Pulmonary artery endothelial cell (primary cell): ENCODE results near the gene AFF2. TPM values are rescaled to one million over a fixed set of nuclear protein-coding genes. Genes with fewer than 3 reads are reported as not detected.

Experiments
- DNase-seq: peaks from one replicate; pipeline ENCODE4 v3.0.0-alpha.2; 2011; ENCODE audit warnings: low read depth, low spot score
- total RNA-seq: library from RNA; depleted of rRNA; stranded (reverse); fragments of >200 nt; gene quantifications from 2 replicates; pipeline ENCODE4 v1.2.3, GENCODE V29; 2014

AFF2 gene
- total RNA-seq, 1 donor from 2014 or later: 0.26 TPM

DNA sequence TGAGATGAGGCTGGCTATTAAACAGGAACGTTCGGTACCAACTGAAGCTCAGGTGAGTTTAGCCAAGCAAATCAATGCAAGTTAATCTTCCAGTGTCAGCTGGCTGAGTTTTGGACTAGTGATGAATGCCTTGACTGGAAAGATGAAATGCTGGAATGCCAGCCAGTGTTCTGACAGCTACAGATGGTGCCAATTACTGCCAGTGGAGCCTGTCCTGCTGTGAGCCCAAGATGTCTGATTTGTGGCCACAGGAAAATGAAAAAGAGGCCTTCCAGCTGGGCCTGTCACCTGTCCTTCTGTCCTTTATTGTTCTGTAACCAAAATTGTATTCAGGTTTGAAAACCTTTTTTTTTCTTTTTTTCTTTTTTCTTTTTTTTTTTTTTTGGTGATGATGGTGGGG is 223.1 kb downstream of the AFF2 start:
- no peak for DNase-seq

GRCh38 chrX:148728901-148729300 is 228.5 kb downstream of the AFF2 start:
- DNase-seq: no peak

- DNase-seq: no peak
These were observed 232.3 kb downstream of the AFF2 start for GRCh38 chrX:148732743-148733142.

- DNase-seq: no peak
These were observed 241.0 kb downstream of the AFF2 start for GRCh38 chrX:148741441-148741840.

DNA sequence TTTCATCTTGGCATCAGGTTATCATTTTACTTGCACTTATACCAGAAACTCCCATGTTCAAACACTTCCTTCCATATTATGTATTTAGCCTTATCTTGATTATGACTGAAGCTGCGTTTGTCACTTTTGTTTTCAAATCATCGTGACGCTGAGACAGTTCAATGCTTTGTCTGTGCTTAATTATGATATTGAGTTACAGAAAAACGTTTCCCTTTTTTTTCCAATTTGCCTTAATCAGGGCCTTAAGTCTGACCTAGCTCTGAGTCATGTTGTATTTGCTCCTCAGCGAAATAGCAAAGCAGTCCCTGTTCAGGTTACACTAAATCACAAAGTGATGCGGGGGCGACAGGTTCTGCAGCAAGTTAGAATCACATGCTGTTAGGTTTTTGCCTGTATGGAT is 254.7 kb downstream of the AFF2 start:
- no peak for DNase-seq

GRCh38 chrX:148763896-148764295 is 263.5 kb downstream of the AFF2 start:
- no peak for DNase-seq

DNA sequence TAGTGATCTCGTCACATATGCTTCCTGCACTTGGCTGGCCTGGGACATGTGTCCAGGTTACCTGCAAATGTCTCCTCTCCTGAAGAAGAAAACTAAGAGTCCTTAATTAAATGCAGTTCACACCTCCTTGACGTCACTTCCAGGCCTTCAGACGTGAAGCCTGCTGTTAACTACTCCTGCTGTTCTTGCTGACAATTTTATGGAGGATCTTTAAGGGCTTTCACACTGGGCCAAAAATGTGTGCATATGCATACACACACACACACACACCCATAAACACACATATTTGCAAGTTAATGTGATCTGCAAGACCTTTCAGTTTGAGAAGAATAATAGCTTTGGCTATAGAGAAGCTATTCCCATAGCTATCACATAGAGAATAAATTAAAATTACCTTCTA is 267.9 kb downstream of the AFF2 start:
- no peak for DNase-seq

GRCh38 chrX:148771440-148771839 is 271.0 kb downstream of the AFF2 start:
- DNase-seq: no peak

DNA sequence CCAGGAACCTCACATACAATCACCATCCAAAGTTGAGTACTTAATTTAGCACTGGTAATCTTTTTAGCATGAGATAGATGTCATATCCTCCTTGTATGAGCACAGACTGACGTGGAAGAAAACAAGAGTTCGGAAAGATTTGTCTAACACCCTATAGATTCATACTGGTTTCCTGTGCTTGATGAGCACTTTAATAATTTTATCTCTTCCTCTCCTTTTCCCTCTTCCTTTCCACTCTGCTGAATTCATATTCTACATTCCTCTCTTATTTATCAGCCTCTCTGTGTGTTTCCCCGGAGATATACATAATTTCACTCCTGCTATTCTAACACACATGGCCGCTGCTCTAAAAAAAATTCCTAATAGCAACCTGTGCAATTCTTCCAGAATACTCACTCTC is 273.9 kb downstream of the AFF2 start:
- DNase-seq: no peak

DNA sequence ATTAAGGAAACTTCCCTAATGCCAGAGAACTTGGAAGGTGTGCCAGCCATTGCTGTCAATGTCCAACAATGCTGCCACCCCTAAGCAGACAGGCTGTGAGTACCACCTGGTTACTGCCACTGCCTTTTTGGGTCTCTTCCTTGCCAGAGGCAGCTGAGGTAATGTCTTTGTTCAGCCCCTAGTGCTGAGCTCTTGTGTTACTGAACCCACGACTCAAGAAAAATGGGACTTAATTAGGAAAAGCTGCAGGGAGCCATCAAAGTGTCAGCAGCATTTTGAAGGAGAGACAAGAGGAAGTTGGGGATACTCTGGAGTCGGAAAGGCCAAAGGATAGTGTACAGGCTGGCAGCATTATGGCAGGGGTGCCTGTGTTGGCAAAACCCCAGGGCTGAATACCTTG is 283.7 kb downstream of the AFF2 start:
- no peak for DNase-seq

DNA sequence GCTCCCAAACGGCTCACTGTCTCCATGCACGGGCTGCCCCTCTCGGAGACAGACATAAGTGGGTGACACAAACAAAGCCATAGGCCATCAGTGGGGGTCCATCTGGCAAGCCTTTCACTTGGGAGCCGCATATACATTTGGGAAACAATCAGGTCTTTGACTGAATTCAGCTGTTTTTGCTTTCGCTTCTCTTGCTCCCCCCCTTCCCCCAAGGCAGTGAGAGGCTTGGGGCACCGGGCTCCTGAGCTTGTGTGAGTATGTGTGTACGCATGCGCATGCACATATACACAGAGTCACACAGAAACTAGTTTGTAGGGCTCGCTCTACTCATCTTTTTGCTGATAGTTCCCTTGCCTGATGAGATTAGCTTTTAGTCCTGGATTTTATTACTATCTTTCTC is 284.4 kb downstream of the AFF2 start:
- DNase-seq: no peak

DNA sequence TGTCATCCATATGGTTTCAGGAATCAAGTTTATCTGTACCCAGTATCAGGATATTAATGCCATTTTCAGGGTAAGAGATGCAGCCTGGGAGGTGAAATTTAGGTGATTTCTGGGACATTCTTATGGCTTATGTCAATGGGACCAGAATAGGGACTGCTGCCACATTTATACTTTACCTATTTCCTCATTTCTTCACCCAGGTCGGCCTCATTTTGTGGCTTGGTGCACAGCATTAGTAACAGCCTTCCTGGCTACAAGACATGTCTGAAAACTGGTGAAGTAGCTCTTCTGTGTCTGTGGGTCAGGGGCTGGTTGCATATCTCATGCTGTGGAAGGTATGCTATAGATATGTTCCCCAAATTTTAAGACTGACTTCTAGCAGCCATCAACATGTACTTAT is 284.8 kb downstream of the AFF2 start:
- DNase-seq: no peak

DNA sequence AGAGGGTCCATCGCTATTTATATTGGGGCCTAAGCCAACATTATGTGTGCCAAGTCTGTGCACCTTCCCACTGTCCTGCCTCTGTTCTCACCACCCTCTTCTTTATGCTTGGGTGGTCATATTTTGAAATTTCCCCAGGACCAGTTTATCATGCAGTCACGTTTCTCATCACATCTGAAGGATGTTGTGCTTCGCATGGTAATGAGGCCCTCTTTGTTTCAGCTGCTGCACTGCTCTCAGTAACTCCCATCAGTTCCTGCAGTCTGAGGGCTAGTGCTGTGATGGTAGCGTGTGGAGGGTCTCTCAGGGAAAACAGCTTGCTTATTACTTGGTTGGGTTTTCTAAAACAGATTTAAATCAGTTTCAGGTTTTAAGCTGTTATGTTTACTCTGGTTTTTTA is 288.0 kb downstream of the AFF2 start:
- DNase-seq: no peak

GRCh38 chrX:148794350-148794749 is 293.9 kb downstream of the AFF2 start:
- DNase-seq: no peak

- DNase-seq: no peak
These were observed 304.4 kb downstream of the AFF2 start for GRCh38 chrX:148804579-148805355.

DNA sequence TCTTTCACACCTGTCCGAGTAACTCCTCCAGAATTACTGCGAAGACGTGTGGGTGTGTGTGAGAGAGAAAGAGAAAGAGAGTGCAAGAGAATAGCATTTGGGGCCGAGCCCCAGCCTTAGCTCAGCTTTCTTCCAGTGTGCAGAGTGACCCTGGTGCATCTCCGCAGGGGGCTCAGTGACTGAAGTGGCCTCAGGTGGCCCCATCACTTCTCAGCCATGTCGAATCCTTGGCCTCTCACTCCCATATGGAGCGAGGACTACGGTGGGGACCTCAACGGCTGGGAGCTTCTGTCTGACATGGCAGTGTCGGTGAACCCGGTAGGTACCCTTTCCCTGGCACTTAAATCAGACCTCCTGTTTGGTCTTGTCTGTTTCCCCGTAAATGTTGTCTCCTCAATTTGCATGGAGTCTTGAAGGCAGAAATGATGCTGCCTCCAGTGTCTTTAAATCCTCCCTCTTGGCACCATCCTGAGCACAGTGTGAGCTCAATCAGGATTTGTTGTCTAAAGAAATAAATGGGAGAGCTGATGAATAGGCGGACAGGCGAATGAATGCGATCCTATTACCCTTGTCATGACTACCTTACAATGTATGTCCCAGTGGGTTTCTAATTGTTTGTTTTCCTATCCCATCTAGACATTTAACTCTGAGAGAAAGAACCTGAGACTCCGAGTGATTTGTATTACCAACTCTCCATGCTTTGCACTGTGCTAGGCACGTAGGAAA is 305.9 kb downstream of the AFF2 start:
- no peak for DNase-seq

DNA sequence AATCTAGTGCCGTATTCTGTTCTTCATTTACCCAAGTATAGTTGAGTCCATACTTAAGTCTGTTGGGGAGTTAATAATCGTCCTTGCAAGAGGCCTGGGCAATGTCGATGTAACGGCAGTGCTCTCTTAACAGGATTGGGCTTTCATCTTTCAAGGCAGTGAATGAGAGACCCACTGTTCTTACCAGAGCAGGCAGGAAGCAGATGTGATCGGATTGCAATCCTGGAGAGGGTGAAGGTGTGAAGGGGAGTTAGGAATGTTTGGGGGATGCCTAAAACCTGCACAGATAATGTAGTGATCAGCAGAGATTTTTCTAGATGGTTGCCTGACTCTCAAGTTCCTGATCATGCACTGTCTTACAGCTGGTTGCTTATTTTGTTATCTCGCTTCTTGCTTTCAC is 308.4 kb downstream of the AFF2 start:
- no peak for DNase-seq

- DNase-seq: no peak
These were observed 310.8 kb downstream of the AFF2 start for GRCh38 chrX:148811236-148811635.

DNA sequence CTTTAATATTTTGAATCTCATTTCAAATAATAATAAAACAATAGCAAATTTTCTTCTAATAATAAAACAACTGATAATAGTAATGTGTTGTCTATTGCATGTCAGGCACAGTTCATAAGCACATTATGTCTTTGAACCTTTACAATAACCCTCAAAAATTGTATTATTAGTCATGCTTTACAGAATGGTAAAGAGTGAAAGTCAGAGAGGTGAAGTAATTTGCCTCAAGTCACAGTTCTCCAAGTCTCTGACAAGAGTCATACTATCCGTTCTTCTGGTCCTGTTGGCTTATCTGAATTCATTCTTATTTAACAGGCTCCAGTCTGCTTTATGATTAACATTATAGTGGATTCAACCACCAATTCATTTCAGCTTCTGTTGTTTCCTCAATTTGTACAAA is 313.0 kb downstream of the AFF2 start:
- no peak for DNase-seq

DNA sequence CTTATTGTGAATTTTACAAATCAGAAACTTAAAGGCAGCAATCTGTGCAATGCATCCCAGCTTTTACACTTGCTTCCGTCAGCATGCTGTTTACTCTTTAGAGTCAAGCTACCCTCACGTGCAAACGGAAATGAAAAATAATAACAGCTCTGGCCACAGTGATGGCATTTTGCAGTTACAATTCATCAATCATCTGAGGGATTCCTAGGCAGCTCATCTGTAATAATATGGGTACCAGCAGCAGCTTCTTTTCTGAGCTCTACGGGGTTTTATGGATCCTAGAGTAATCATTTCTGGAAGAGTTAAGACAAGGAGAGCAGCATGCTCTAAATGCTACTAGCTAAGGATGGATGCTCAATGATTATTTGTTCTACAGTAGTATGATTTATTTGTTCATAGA is 313.6 kb downstream of the AFF2 start:
- no peak for DNase-seq

DNA sequence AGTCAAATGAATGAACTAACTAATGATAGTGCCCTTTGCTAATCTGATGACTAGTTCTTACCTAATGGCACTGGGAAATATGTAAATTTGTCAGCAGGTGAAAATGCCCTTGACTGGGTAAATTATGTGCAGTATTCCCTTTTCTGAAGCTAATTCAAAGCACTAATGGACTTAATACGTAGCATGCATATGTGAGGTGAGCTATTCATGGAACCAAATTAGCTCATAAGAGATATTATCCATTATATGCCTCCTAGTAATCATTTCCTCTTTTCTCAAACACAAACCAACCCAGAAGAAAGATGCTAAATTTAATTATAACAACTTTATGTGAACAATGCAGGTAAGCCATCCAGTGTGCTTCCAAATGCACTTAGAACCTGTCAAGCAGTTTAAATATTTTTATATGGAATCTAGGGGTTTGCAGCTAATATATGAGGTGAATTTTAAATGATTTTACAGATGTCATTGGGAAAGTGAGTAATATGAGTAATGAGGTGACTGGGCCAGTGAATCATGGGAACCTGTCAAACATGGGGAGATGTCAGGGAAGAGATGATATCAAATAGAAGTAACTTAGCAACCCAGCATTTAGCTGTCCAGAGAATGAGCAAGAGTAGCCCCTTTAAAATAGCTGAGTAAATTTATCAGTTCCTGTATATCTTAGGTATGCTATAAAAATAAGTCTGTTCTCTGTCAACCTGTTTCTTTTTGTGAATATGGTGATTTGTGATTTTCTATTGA is 315.0 kb downstream of the AFF2 start:
- no peak for DNase-seq

DNA sequence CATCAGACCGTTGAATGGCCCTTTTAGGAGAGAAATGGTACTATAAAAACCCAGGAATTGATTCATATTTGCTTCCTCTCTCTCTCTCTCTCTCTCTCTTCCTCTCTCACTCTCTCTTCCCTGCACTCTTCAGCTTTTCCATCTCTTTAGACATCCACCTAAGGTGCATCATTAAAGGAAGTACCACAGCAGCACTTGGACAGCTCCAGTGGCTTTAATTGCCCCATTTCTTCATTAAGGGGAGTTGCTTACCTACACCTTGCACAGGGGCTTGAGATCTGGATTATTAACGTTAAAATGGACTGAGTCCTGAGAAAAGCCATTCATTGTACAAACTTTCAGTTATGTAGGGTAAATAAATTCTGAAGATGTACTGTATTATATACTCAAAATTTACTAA is 323.6 kb downstream of the AFF2 start:
- DNase-seq: no peak
